Thoracic aorta (tissue), 2 donors: ENCODE data around the gene CRADD. TPM values are rescaled to one million over a fixed set of nuclear protein-coding genes. Genes with fewer than 3 reads are reported as not detected.

Experiments
- ATAC-seq: fragments of 150-250 bp; one replicate; pipeline ENCODE4 v1.8.0; 2017; ENCODE audit warnings: low read depth; ENCODE audit not compliant: insufficient number of reproducible peaks, low FRiP score
- DNase-seq: peaks from one replicate; pipeline ENCODE4 v3.0.0-alpha.2; 2020; ENCODE audit warnings: low spot score
- H3K27ac ChIP-seq, 2 donors: fragments of 200-600 bp; sonication (generic); 1 replicate in 1 of 2; 2 replicates in 1 of 2; pipeline ENCODE4 v1.5.1; 2016; ENCODE audit warnings: mild to moderate bottlenecking in 2 of 2, moderate library complexity in 2 of 2
- H3K27me3 ChIP-seq: fragments of 200-600 bp; sonication (generic); replicated peaks from 2 replicates; pipeline ENCODE4 v1.6.0; 2016; ENCODE audit warnings: mild to moderate bottlenecking; ENCODE audit not compliant: insufficient read depth
- H3K36me3 ChIP-seq: fragments of 200-600 bp; sonication (generic); one replicate; pipeline ENCODE4 v1.5.1; 2016
- H3K4me1 ChIP-seq, 2 donors: fragments of 200-600 bp; sonication (generic); 1 replicate in 1 of 2; 2 replicates in 1 of 2; pipeline versions ENCODE4 v1.5.1 to v1.6.0; 2016; ENCODE audit warnings: low read depth in 2 of 2, mild to moderate bottlenecking in 1 of 2; ENCODE audit not compliant: control insufficient read depth in 1 of 2
- H3K4me3 ChIP-seq: fragments of 200-600 bp; sonication (generic); 2 replicates; pipeline ENCODE4 v1.5.1; 2016; ENCODE audit warnings: mild to moderate bottlenecking
- H3K9me3 ChIP-seq: fragments of 200-600 bp; sonication (generic); 2 replicates; pipeline ENCODE4 v1.5.1; 2016
- total RNA-seq, 2 donors: library from RNA; depleted of rRNA; stranded (reverse); fragments of >200 nt; gene quantifications; one replicate each; pipeline versions ENCODE4 v1.1.0 to v1.2.3, GENCODE V29; 2016
- TF ChIP-seq, protein P1 (sequence below): fragments of 200-600 bp; sonication (generic); IDR thresholded peaks from one replicate; pipeline ENCODE4 v1.5.1; 2019; ENCODE audit warnings: antibody characterized with exemption

CRADD gene
- total RNA-seq, 2 donors from 2014 or later: 33.0 to 57.9 TPM

GRCh38 chr12:93742110-93742934 lies 65.1 kb downstream of the CRADD start:
- TF ChIP-seq, protein P1, sequence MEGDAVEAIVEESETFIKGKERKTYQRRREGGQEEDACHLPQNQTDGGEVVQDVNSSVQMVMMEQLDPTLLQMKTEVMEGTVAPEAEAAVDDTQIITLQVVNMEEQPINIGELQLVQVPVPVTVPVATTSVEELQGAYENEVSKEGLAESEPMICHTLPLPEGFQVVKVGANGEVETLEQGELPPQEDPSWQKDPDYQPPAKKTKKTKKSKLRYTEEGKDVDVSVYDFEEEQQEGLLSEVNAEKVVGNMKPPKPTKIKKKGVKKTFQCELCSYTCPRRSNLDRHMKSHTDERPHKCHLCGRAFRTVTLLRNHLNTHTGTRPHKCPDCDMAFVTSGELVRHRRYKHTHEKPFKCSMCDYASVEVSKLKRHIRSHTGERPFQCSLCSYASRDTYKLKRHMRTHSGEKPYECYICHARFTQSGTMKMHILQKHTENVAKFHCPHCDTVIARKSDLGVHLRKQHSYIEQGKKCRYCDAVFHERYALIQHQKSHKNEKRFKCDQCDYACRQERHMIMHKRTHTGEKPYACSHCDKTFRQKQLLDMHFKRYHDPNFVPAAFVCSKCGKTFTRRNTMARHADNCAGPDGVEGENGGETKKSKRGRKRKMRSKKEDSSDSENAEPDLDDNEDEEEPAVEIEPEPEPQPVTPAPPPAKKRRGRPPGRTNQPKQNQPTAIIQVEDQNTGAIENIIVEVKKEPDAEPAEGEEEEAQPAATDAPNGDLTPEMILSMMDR: peak; percentile 40
- no peaks in the 10 kb centered on the region for H3K27me3 ChIP-seq
- H3K9me3 ChIP-seq: no peaks in the 10 kb centered on the region
- peak overlapping the region; percentile 73 to 91 for H3K27ac ChIP-seq
- peak; percentile 39 for DNase-seq
- ATAC-seq: peak; percentile 65
- peaks cover 16 to 49% of the 10 kb centered on the region in 2 donors for H3K4me1 ChIP-seq
- H3K4me3 ChIP-seq: peak overlapping the region; percentile 72
- H3K36me3 ChIP-seq: no peaks in the 10 kb centered on the region

DNA sequence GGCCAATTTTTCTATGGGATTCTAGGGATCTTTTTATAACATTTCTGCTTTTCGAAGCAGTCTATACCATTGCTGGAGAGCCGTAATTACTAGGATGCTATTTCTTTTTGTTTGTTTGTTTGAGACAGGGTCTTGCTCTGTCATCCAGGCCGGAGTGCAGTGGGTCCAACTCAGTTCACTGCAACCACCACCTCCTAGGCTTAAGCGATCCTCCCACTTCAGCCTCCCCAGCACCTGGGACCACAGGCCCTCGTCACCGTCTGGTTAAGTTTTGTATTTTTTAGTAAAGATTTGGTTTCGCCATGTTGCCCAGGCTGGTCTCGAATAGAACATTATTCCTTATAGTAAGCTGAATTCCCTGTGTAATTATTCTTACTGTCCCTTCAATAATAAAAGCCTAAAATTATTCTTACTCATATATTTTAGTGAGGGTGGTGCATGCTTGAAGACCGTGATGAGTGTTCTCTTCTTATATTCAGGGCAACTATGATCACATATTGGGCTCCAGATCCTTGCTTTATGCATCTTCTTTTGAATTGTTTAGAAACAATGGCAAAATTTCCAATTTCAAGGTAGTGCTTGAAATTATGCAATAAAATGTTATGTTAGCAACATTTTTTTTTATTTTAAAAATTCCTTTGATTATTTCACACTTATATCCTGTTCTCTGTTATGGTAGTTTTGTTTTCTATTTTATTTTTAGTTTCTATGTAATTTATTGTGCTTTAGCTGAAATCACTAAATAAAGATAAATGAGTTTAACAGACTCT lies 66.2 kb downstream of the CRADD start:
- DNase-seq (no peak), ATAC-seq (no peak)
- Histone ChIP-seq H3K27me3 (no peaks in the 10 kb centered on the region), H3K9me3 (no peaks in the 10 kb centered on the region), H3K36me3 (no peaks in the 10 kb centered on the region), H3K27ac (peak overlapping the region; percentile 73 to 91), H3K4me3 (peak overlapping the region; percentile 72), H3K4me1 (peaks cover 7 to 38% of the 10 kb centered on the region in 2 donors)
- TF ChIP-seq, protein P1: no peak

GRCh38 chr12:93743999-93744689 lies 67.0 kb downstream of the CRADD start:
- ATAC-seq (no peak), DNase-seq (no peak)
- H3K27ac ChIP-seq: peak overlapping the region in 1 of 2 donors; percentile 91
- H3K9me3 ChIP-seq: no peaks in the 10 kb centered on the region
- no peak overlapping the region for H3K4me3 ChIP-seq
- no peaks in the 10 kb centered on the region for H3K27me3 ChIP-seq
- TF ChIP-seq, protein P1: no peak
- H3K36me3 ChIP-seq: no peaks in the 10 kb centered on the region
- H3K4me1 ChIP-seq: peaks cover 6 to 32% of the 10 kb centered on the region in 2 donors

GRCh38 chr12:93745286-93745685 lies 68.1 kb downstream of the CRADD start:
- no peaks in the 10 kb centered on the region for H3K27me3 ChIP-seq
- ATAC-seq: no peak
- H3K4me3 ChIP-seq: no peak overlapping the region
- no peaks in the 10 kb centered on the region for H3K36me3 ChIP-seq
- no peak for DNase-seq
- no peaks in the 10 kb centered on the region for H3K9me3 ChIP-seq
- TF ChIP-seq, protein P1: no peak
- no peak overlapping the region for H3K27ac ChIP-seq
- H3K4me1 ChIP-seq: peaks cover 6 to 32% of the 10 kb centered on the region in 2 donors
